A549 (cell line): ENCODE results near the gene SKOR1. TPM values are rescaled to one million over a fixed set of nuclear protein-coding genes. Genes with fewer than 3 reads are reported as not detected.

Experiments used
- ATAC-seq, 2 experiments: fragments of 200-7000 bp in 1 of 2; fragments of >200 bp in 1 of 2; cut with Nextera tagmentation in 1 of 2; cut with Tn5 transposase in 1 of 2; 3 replicates each; pipeline versions ENCODE4 v1.8.0 to v1.9.1; 2018 to 2020; ENCODE audit warnings: mild to moderate bottlenecking in 1 of 2, moderate library complexity in 1 of 2
- CTCF ChIA-PET: fragments of 300-600 bp; sonication (Branson Sonifier 250); formaldehyde crosslinking; extraction: SDS; loops from one replicate; lab custom pipeline; 2021; ENCODE audit warnings: antibody characterized with exemption, inconsistent platforms; lab: Yijun Ruan, JAX
- POLR2A ChIA-PET: fragments of 350-600 bp; formaldehyde crosslinking; extraction: SDS; loops from one replicate; lab custom pipeline; 2021; ENCODE audit warnings: antibody characterized with exemption, inconsistent platforms; lab: Yijun Ruan, JAX
- DNase-seq, 2 experiments: peaks; one replicate each; pipeline versions ENCODE4 v3.0.0 to v3.0.0-alpha.2; 2011 to 2016; ENCODE audit warnings: low read depth in 1 of 2, low spot score in 1 of 2
- FAIRE-seq: peaks from 2 replicates; lab custom pipeline; 2011; peaks lifted over from hg19 to GRCh38; lab: Jason Lieb, UNC
- H3K27ac ChIP-seq, 2 experiments: fragments of >200 bp; sonication (Bioruptor Twin); formaldehyde crosslinking; 3 replicates each; pipeline ENCODE4 v1.5.1; 2016 to 2017
- H3K4me1 ChIP-seq: fragments of >200 bp; sonication (Bioruptor Twin); formaldehyde crosslinking; 3 replicates; pipeline ENCODE4 v1.6.1; 2016
- H3K4me2 ChIP-seq: fragments of >200 bp; sonication (Bioruptor Twin); formaldehyde crosslinking; 3 replicates; pipeline ENCODE4 v1.6.1; 2016
- H3K4me3 ChIP-seq: fragments of >200 bp; sonication (Bioruptor Twin); formaldehyde crosslinking; 3 replicates; pipeline ENCODE4 v1.5.1; 2016
- H3K9me3 ChIP-seq: fragments of >200 bp; sonication (Bioruptor Twin); formaldehyde crosslinking; 3 replicates; pipeline ENCODE4 v1.6.1; 2016
- BCL3 ChIP-seq: fragments of >200 bp; sonication (Bioruptor Twin); formaldehyde crosslinking; IDR thresholded peaks from 3 replicates; pipeline ENCODE4 v1.6.1; 2016
- CBX2 ChIP-seq: fragments of 200-600 bp; sonication (generic); IDR thresholded peaks from 2 replicates; pipeline ENCODE4 v1.6.1; 2016; ENCODE audit warnings: low read depth, mild to moderate bottlenecking, borderline replicate concordance
- CEBPB ChIP-seq, 2 experiments: fragments of >200 bp in 1 of 2; sonication (Bioruptor Twin) in 1 of 2; formaldehyde crosslinking in 1 of 2; IDR thresholded peaks; 2 replicates each; pipeline ENCODE4 v1.6.1; 2012 to 2016
- CHD2 ChIP-seq: fragments of 150-350 bp; IDR thresholded peaks from 2 replicates; pipeline ENCODE4 v1.6.1; 2014; ENCODE audit warnings: low read length; ENCODE audit not compliant: partially characterized antibody
- CHD4 ChIP-seq: fragments of 200-600 bp; sonication (generic); IDR thresholded peaks from 2 replicates; pipeline ENCODE4 v1.6.1; 2016; ENCODE audit warnings: antibody characterized with exemption, mild to moderate bottlenecking, borderline replicate concordance
- CTCF ChIP-seq: fragments of >200 bp; sonication (Bioruptor Twin); formaldehyde crosslinking; IDR thresholded peaks from 3 replicates; pipeline ENCODE4 v1.5.1; 2016
- E2F6 ChIP-seq: IDR thresholded peaks from 2 replicates; pipeline ENCODE4 v1.6.1; 2012; ENCODE audit warnings: low read depth, borderline replicate concordance
- EP300 ChIP-seq, 2 experiments: fragments of >200 bp; sonication (Bioruptor Twin); formaldehyde crosslinking; IDR thresholded peaks; 2 replicates in 1 of 2; 3 replicates in 1 of 2; pipeline ENCODE4 v1.6.1; 2016 to 2017
- FOSB ChIP-seq: fragments of 250-450 bp; sonication (Bioruptor Pico); IDR thresholded peaks from 2 replicates; pipeline ENCODE4 v1.5.0; 2020; ENCODE audit warnings: mild to moderate bottlenecking, moderate library complexity
- FOSL2 ChIP-seq, 2 experiments: fragments of 450-650 bp in 1 of 2; fragments of >200 bp in 1 of 2; sonication (Bioruptor Twin) in 1 of 2; formaldehyde crosslinking; IDR thresholded peaks; 2 replicates each; pipeline versions ENCODE4 v1.5.0 to v1.6.1; 2016 to 2020; ENCODE audit warnings: mild to moderate bottlenecking in 1 of 2, moderate library complexity in 1 of 2
- FOXS1 ChIP-seq: fragments of 250-450 bp; sonication (Bioruptor Pico); IDR thresholded peaks from 2 replicates; pipeline ENCODE4 v1.5.0; 2020; ENCODE audit warnings: mild to moderate bottlenecking, moderate library complexity
- GATA3 ChIP-seq: IDR thresholded peaks from 2 replicates; pipeline ENCODE4 v1.6.1; 2012; ENCODE audit warnings: borderline replicate concordance
- HDAC2 ChIP-seq: fragments of 200-600 bp; sonication (generic); IDR thresholded peaks from 2 replicates; pipeline ENCODE4 v1.6.1; 2016
- HES2 ChIP-seq: fragments of >200 bp; sonication (Bioruptor Twin); formaldehyde crosslinking; IDR thresholded peaks from 2 replicates; pipeline ENCODE4 v1.6.1; 2016
- HEYL ChIP-seq: fragments of 250-450 bp; sonication (Bioruptor Pico); IDR thresholded peaks from 2 replicates; pipeline ENCODE4 v1.8.0; 2021; ENCODE audit warnings: mild to moderate bottlenecking, moderate library complexity
- HOXA7 ChIP-seq: fragments of 250-450 bp; sonication (Bioruptor Pico); IDR thresholded peaks from 2 replicates; pipeline ENCODE4 v1.5.0; 2020; ENCODE audit warnings: mild to moderate bottlenecking, moderate library complexity
- JUN ChIP-seq, 2 experiments: fragments of >200 bp; sonication (Bioruptor Twin); formaldehyde crosslinking; IDR thresholded peaks; 2 replicates in 1 of 2; 3 replicates in 1 of 2; pipeline ENCODE4 v1.6.1; 2016 to 2017
- KDM1A ChIP-seq: fragments of 200-600 bp; sonication (generic); IDR thresholded peaks from 2 replicates; pipeline ENCODE4 v1.6.1; 2016; ENCODE audit warnings: low read depth, mild to moderate bottlenecking
- KDM5A ChIP-seq: fragments of 200-600 bp; sonication (generic); IDR thresholded peaks from 2 replicates; pipeline ENCODE4 v1.6.1; 2016; ENCODE audit warnings: antibody characterized with exemption, mild to moderate bottlenecking
- NFE2L2 ChIP-seq: fragments of 150-350 bp; conservative IDR thresholded peaks from 2 replicates; pipeline ENCODE4 v1.6.1; 2014; ENCODE audit warnings: low read length
- PHF8 ChIP-seq: fragments of 200-600 bp; sonication (generic); IDR thresholded peaks from 2 replicates; pipeline ENCODE4 v1.6.1; 2016; ENCODE audit warnings: low read depth, mild to moderate bottlenecking, antibody characterized with exemption, moderate library complexity, borderline replicate concordance
- RCOR1 ChIP-seq: fragments of 150-350 bp; IDR thresholded peaks from 2 replicates; pipeline ENCODE4 v1.6.1; 2014; ENCODE audit warnings: antibody characterized with exemption, low read length, low read depth
- RFX5 ChIP-seq: fragments of 450-650 bp; IDR thresholded peaks from 2 replicates; pipeline ENCODE4 v1.7.1; 2014; ENCODE audit warnings: antibody characterized with exemption, mild to moderate bottlenecking, moderate library complexity
- RNF2 ChIP-seq: fragments of 200-600 bp; sonication (generic); IDR thresholded peaks from 2 replicates; pipeline ENCODE4 v1.6.1; 2016; ENCODE audit warnings: low read depth, mild to moderate bottlenecking, antibody characterized with exemption, moderate library complexity, borderline replicate concordance
- SREBF2 ChIP-seq: fragments of 450-650 bp; IDR thresholded peaks from 2 replicates; pipeline ENCODE4 v1.6.1; 2014; ENCODE audit warnings: mild to moderate bottlenecking, moderate library complexity
- TFCP2L1 ChIP-seq: fragments of 250-450 bp; sonication (Bioruptor Pico); IDR thresholded peaks from 2 replicates; pipeline ENCODE4 v1.5.0; 2021; ENCODE audit warnings: mild to moderate bottlenecking
- ZFP36 ChIP-seq: fragments of 450-650 bp; IDR thresholded peaks from 2 replicates; pipeline ENCODE4 v1.6.1; 2014; ENCODE audit warnings: borderline replicate concordance; ENCODE audit not compliant: partially characterized antibody
- ZSCAN20 ChIP-seq: fragments of 250-450 bp; sonication (Bioruptor Pico); IDR thresholded peaks from 2 replicates; pipeline ENCODE4 v1.8.0; 2022; ENCODE audit warnings: mild to moderate bottlenecking, moderate library complexity
- WGBS: methylation state at CpG from one replicate; pipeline ENCODE4 v1.1.6; 2017; ENCODE audit errors: missing lambda C conversion rate; 5-methylcytosine and 5-hydroxymethylcytosine counted together
- polyA plus RNA-seq, 4 experiments: library from polyadenylated mRNA; depleted of rRNA in 3 of 4; stranded (reverse); fragments of >200 nt; fragmentation: RNase III in 1 of 4; extraction: RNeasy Plus Mini Kit Qiagen cat#74134 plus additional on column Dnase treatment in 1 of 4; gene quantifications; 2 replicates in 3 of 4; 3 replicates in 1 of 4; pipeline ENCODE4 v1.2.3, GENCODE V29; 2011 to 2017

SKOR1 gene
- polyA plus RNA-seq, 2 of the 4 experiments (the other 2 are of a cell fraction) = 0.03 to 0.05 TPM

- Histone ChIP-seq H3K9me3 (no peaks in the 10 kb centered on the region), H3K4me2 (no peak overlapping the region), H3K27ac (no peak overlapping the region), H3K4me1 (no peaks in the 10 kb centered on the region), H3K4me3 (no peak overlapping the region)
- 92% methylated on average over 2 of the region's 2 CpGs for WGBS
- DNase-seq = no peak
- ChIA-PET CTCF (no interaction called here), POLR2A (no interaction called here)
- no peak for ATAC-seq
- TF ChIP-seq ZSCAN20 (CRISPR knock-in tag) (no peak), JUN (IDR thresholded peaks at IDR 0.05) (no peak), HOXA7 (CRISPR knock-in tag) (no peak), CBX2 (no peak), CTCF (no peak), SREBF2 (no peak), BCL3 (no peak), EP300 (IDR thresholded peaks at IDR 0.05) (no peak), E2F6 (no peak)
- FAIRE-seq = no peak
Observed at GRCh38 chr15:67777773-67778172, 47.5 kb upstream of the SKOR1 start.

- no peak overlapping the region for H3K27ac ChIP-seq
- POLR2A ChIA-PET = no interaction called here
- H3K4me2 ChIP-seq = no peak overlapping the region
- ATAC-seq (no peak), FAIRE-seq (peak; percentile 88), DNase-seq (no peak)
- WGBS = 90% methylated on average over 5 of the region's 5 CpGs
- CTCF ChIA-PET = interaction anchor here (1.0 to 1.5 kb wide), 2 partner anchors 55 to 322 kb away, joined by 3 read pairs; no protein-coding TSS in a partner anchor
- TF ChIP-seq HES2 = no peak
- H3K9me3 ChIP-seq = no peaks in the 10 kb centered on the region
- H3K4me1 ChIP-seq = no peaks in the 10 kb centered on the region
- H3K4me3 ChIP-seq = no peak overlapping the region
Observed at GRCh38 chr15:67778968-67779548, 46.3 kb upstream of the SKOR1 start.

- no peaks in the 10 kb centered on the region for H3K9me3 ChIP-seq
- DNase-seq (no peak), ATAC-seq (no peak), FAIRE-seq (no peak)
- ChIA-PET CTCF (interaction anchor here (0.7 to 1.5 kb wide), 4 partner anchors 14 to 323 kb away, joined by 3 read pairs; no protein-coding TSS in a partner anchor), POLR2A (no interaction called here)
- no peak overlapping the region for H3K4me2 ChIP-seq
- TF ChIP-seq BCL3 = no peak
- TF ChIP-seq CHD4 = no peak
- no peak for TF ChIP-seq PHF8
- no peak for TF ChIP-seq KDM5A
- no peak for TF ChIP-seq CEBPB (IDR thresholded peaks at IDR 0.05)
- no peak for TF ChIP-seq RCOR1
- no peak for TF ChIP-seq NFE2L2
- TF ChIP-seq TFCP2L1 (CRISPR knock-in tag) = no peak
- TF ChIP-seq FOXS1 (CRISPR knock-in tag) = no peak
- TF ChIP-seq RNF2 = no peak
- no peak for TF ChIP-seq GATA3
- TF ChIP-seq CHD2 = no peak
- TF ChIP-seq HES2 = no peak
- no peak for TF ChIP-seq HDAC2
- no peak for TF ChIP-seq KDM1A
- no peak for TF ChIP-seq FOSL2 (IDR thresholded peaks at IDR 0.05)
- TF ChIP-seq FOSL2 (CRISPR knock-in tag; IDR thresholded peaks at IDR 0.05) = no peak
- TF ChIP-seq ZFP36 = no peak
- TF ChIP-seq RFX5 = no peak
- TF ChIP-seq HEYL = no peak
- TF ChIP-seq FOSB = no peak
- no peaks in the 10 kb centered on the region for H3K4me1 ChIP-seq
- no peak overlapping the region for H3K4me3 ChIP-seq
- no peak overlapping the region for H3K27ac ChIP-seq
- WGBS = 84% methylated on average over 6 of the region's 6 CpGs
Observed at GRCh38 chr15:67779549-67780111, 45.7 kb upstream of the SKOR1 start.
